Activated CD4-positive, alpha-beta T cell treated with anti-CD3 and anti-CD28 coated beads for 36 hours (primary cell): Measurements from ENCODE around the gene KCNMB2. TPM values are rescaled to one million over a fixed set of nuclear protein-coding genes. Genes with fewer than 3 reads are reported as not detected.

Experiments used
- ATAC-seq: fragments of 200-7000 bp; cut with Tn5 transposase; one replicate; pipeline ENCODE4 v1.10.0; 2021; ENCODE audit warnings: mild to moderate bottlenecking, moderate library complexity
- CTCF ChIA-PET: fragments of 350-600 bp; sonication (Branson Sonifier 250); formaldehyde crosslinking; loops from one replicate; lab custom pipeline; 2021; ENCODE audit warnings: antibody characterized with exemption; lab: Charles Lee
- POLR2A ChIA-PET: fragments of 350-600 bp; sonication (Branson Sonifier 250); formaldehyde crosslinking; loops from one replicate; lab custom pipeline; 2021; ENCODE audit warnings: antibody characterized with exemption, inconsistent platforms; lab: Charles Lee
- DNase-seq: peaks from one replicate; pipeline ENCODE4 v3.0.0-alpha.2; 2020
- H3K27ac Mint-ChIP-seq: one replicate; pipeline ENCODE4 v1.8.0; 2021; ENCODE audit warnings: mixed read lengths
- H3K27me3 Mint-ChIP-seq: one replicate; pipeline ENCODE4 v1.8.0; 2021; ENCODE audit warnings: mixed read lengths
- H3K36me3 Mint-ChIP-seq: one replicate; pipeline ENCODE4 v1.8.0; 2021; ENCODE audit warnings: low read depth, mixed read lengths
- H3K4me1 Mint-ChIP-seq: one replicate; pipeline ENCODE4 v1.8.0; 2021; ENCODE audit warnings: mixed read lengths
- H3K4me3 Mint-ChIP-seq: one replicate; pipeline ENCODE4 v1.8.0; 2021; ENCODE audit warnings: mild to moderate bottlenecking, moderate library complexity, mixed read lengths
- H3K9me3 Mint-ChIP-seq: one replicate; pipeline ENCODE4 v1.8.0; 2021; ENCODE audit warnings: low read depth, mixed read lengths
- intact Hi-C, 2 experiments: fragments of 100-400 bp; cut with DNase I in 1 of 2; cut with micrococcal nuclease in 1 of 2; formaldehyde crosslinking; loops; one replicate each; pipeline versions ENCODE4 v1.14.2 to v1.15.1; 2022 to 2024; cut with DNase I, micrococcal nuclease
- total RNA-seq, 2 experiments: library from RNA; stranded (reverse); gene quantifications; one replicate each; pipeline ENCODE4 v1.2.3, GENCODE V29; 2021

The KCNMB2 gene
- total RNA-seq, 2 experiments from 2014 or later, result not detected

DNA sequence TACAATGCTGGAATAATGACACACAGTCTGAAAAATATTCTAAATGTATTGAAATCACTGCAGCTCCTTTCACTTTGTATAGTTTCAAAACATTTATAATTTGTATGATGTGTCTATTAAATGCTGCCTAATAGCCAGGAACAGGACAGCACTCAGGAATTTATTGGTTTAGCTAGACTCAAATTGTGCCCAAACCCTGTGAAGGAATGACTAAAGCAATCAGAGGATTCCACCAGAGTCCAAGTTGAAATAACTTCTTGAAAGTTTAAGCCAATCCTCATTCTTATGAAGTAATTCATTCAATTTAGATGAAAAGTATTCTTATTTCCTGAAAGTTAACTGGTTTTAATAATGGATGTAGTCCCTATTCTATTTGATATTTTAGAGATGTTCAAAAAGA, 268.4 kb downstream of the KCNMB2 start:
- Mint-ChIP-seq H3K27me3 (no peaks in the 10 kb centered on the region), H3K27ac (no peak overlapping the region), H3K9me3 (no peaks in the 10 kb centered on the region), H3K4me3 (no peak overlapping the region), H3K36me3 (no peaks in the 10 kb centered on the region), H3K4me1 (no peaks in the 10 kb centered on the region)
- DNase-seq (no peak), ATAC-seq (no peak)
- ChIA-PET POLR2A (no interaction called here), CTCF (no interaction called here)
- intact Hi-C loops, result no loop called here

DNA sequence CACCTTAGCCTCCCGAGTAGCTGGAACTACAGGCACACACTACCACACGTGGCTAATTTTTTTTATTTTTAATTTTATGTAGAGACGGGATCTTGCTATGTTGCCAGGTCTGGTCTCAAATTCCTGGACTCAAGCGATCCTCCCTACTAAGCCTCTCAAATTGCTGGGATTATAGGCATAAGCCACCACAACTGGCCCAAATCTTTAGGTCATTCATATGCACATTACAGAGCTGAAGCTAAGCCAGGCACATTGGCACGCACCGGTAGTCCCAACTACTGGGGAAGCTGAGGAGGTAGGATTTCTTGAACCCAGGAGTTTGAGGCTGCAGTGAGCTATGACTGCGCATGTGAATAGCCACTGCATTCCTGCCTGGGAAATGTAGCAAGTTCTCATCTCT, 269.5 kb downstream of the KCNMB2 start:
- Mint-ChIP-seq H3K36me3 (no peaks in the 10 kb centered on the region), H3K27ac (no peak overlapping the region), H3K9me3 (no peaks in the 10 kb centered on the region), H3K4me3 (no peak overlapping the region), H3K27me3 (no peaks in the 10 kb centered on the region), H3K4me1 (no peaks in the 10 kb centered on the region)
- ATAC-seq (no peak), DNase-seq (no peak)
- ChIA-PET CTCF (interaction anchor here (1.0 kb wide), 1 partner anchor 11 kb away, joined by 4 read pairs; no protein-coding TSS in a partner anchor), POLR2A (no interaction called here)
- intact Hi-C loops, result no loop called here

DNA sequence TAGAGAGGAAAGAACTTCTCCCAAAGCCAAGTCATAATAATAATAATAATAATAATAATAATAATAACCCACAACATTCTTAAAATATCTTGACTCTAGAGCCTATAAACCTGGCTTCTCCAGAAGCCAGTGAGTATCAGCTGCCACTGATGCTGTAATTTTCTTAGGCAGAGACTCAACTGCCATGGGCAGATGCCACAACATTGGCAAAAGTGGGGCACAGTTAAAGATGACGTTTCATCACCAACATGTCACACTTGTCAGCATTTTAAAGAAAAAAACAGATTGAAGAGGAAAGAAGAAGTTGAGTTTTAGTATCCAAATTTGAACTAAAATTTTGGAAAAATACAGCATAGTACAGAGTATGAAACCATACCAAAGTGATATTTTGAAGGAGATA, 270.4 kb downstream of the KCNMB2 start:
- no peak overlapping the region for H3K27ac Mint-ChIP-seq
- H3K27me3 Mint-ChIP-seq, result no peaks in the 10 kb centered on the region
- no peak for DNase-seq
- POLR2A ChIA-PET, result no interaction called here
- H3K4me3 Mint-ChIP-seq, result no peak overlapping the region
- H3K9me3 Mint-ChIP-seq, result no peaks in the 10 kb centered on the region
- H3K4me1 Mint-ChIP-seq, result no peaks in the 10 kb centered on the region
- no peaks in the 10 kb centered on the region for H3K36me3 Mint-ChIP-seq
- intact Hi-C loops, result no loop called here
- CTCF ChIA-PET, result interaction anchor here (1.0 kb wide), 1 partner anchor 10 kb away, joined by 4 read pairs; no protein-coding TSS in a partner anchor
- no peak for ATAC-seq

DNA sequence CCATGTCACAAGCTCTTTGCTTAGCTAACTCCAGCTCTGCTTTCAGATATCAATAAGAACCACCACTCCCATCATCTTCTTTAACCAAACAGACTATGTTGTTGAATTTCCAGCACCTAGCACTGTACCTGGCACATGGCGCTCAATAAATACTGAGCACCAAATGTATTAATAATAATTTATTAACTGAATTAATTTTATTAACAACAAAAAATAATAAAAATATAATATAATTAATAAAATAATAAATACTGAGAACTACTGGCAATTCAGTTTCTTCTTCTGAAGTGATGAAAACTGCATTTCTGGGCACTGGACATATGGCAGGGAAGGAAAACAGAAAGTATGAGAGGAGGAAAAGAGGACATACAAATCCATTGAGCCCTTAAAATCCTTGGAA, 271.5 kb downstream of the KCNMB2 start:
- no peak for DNase-seq
- H3K9me3 Mint-ChIP-seq, result no peaks in the 10 kb centered on the region
- H3K36me3 Mint-ChIP-seq, result no peaks in the 10 kb centered on the region
- ChIA-PET POLR2A (no interaction called here), CTCF (no interaction called here)
- no peak overlapping the region for H3K4me3 Mint-ChIP-seq
- H3K27me3 Mint-ChIP-seq, result no peaks in the 10 kb centered on the region
- no peak for ATAC-seq
- no peaks in the 10 kb centered on the region for H3K4me1 Mint-ChIP-seq
- H3K27ac Mint-ChIP-seq, result no peak overlapping the region
- intact Hi-C loops, result no loop called here

DNA sequence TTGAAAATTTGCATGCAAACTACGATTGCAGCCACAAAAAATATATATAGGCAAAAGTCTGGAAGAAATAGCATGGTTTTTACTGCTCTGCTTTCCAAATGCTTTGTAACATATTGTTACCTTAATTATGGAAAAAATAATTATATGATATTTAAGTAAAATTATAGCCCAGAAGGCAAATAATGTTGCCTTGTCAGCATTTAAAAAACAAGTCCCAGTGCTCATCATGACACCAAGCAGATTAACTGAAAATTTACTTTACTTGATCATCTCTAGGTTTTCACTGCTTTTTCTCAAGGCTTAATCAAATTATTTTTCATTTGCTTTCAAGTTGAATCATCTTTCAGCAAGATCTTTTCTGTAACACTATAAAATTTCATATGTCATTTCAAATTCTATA, 272.5 kb downstream of the KCNMB2 start:
- ATAC-seq, result no peak
- H3K36me3 Mint-ChIP-seq, result no peaks in the 10 kb centered on the region
- DNase-seq, result no peak
- no peak overlapping the region for H3K4me3 Mint-ChIP-seq
- intact Hi-C loops, result no loop called here
- H3K9me3 Mint-ChIP-seq, result no peaks in the 10 kb centered on the region
- no peaks in the 10 kb centered on the region for H3K27me3 Mint-ChIP-seq
- CTCF ChIA-PET, result no interaction called here
- POLR2A ChIA-PET, result no interaction called here
- H3K4me1 Mint-ChIP-seq, result no peaks in the 10 kb centered on the region
- no peak overlapping the region for H3K27ac Mint-ChIP-seq

DNA sequence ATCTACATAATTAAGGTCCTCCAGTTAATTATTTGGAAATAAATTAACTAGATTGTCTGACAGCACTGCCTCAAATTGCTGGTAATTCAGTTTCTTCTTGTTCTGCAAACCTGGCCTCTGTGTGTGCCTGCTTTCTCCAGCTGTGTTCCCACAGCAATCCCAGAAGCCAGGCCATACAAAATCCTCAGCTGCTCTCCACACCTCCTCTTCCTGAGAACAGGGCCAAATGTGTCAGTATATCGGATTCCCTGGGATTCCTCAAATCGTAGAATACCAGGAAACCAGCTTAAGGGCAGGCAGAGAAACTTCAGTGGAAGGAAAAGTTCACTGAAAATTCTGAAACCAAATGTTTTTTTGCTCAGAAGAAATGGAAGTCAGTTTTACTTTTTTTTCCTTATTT, 273.9 kb downstream of the KCNMB2 start:
- ATAC-seq, result no peak
- CTCF ChIA-PET, result no interaction called here

DNA sequence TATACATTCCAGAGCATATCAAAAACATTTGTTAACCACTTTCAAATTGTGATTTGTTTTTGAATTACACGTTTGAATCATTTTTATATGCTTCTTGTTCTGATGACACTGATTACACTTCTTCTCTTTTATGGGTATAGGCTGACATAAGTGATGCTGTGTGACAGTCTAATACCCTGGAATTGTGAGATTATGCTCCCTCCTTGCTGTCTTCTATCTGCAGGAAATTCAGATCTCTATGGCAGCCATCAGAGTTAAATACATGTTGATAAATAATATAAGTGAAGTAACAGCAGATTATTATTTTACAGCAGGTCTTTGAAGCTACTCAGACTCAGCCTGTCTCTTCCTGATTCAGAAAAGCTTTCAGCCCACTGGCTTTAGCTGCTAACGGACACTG, 286.5 kb downstream of the KCNMB2 start:
- ChIA-PET POLR2A (no interaction called here), CTCF (no interaction called here)
- H3K36me3 Mint-ChIP-seq, result no peaks in the 10 kb centered on the region
- peaks cover 5% of the 10 kb centered on the region for H3K27me3 Mint-ChIP-seq
- no peaks in the 10 kb centered on the region for H3K9me3 Mint-ChIP-seq
- no peak for DNase-seq
- H3K4me3 Mint-ChIP-seq, result no peak overlapping the region
- H3K4me1 Mint-ChIP-seq, result no peaks in the 10 kb centered on the region
- H3K27ac Mint-ChIP-seq, result no peak overlapping the region
- intact Hi-C loops, result no loop called here
- no peak for ATAC-seq

More for the DNA sequence above, 273.9 kb downstream of the KCNMB2 start:
- no peaks in the 10 kb centered on the region for H3K4me1 Mint-ChIP-seq
- POLR2A ChIA-PET, result no interaction called here
- intact Hi-C loops, result no loop called here
- H3K36me3 Mint-ChIP-seq, result no peaks in the 10 kb centered on the region
- no peaks in the 10 kb centered on the region for H3K27me3 Mint-ChIP-seq
- H3K9me3 Mint-ChIP-seq, result no peaks in the 10 kb centered on the region
- no peak overlapping the region for H3K27ac Mint-ChIP-seq
- no peak for DNase-seq
- no peak overlapping the region for H3K4me3 Mint-ChIP-seq

DNA sequence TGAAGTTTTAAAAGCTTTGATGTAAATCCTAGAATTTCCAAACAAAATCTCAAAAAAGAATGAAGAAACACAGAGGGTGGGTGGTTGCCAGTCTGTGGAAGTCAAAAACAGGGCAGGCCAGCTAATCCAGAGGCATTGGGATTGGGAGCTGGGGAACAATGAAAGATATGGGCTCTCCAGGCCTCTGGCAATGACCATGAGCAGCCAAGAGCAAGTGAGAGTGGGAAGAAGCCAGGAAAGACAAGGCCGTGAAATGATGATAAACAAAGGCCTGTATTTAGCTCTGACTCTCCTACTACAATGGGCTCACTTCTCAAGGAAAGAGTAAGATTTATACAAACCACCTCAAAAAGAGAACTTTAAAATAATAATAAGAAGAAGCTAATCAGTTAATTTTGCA, 286.9 kb downstream of the KCNMB2 start:
- ATAC-seq (no peak), DNase-seq (no peak)
- no peak overlapping the region for H3K27ac Mint-ChIP-seq
- H3K36me3 Mint-ChIP-seq, result no peaks in the 10 kb centered on the region
- intact Hi-C loops, result no loop called here
- POLR2A ChIA-PET, result no interaction called here
- no peaks in the 10 kb centered on the region for H3K9me3 Mint-ChIP-seq
- H3K27me3 Mint-ChIP-seq, result peaks cover 5% of the 10 kb centered on the region
- H3K4me1 Mint-ChIP-seq, result no peaks in the 10 kb centered on the region
- no peak overlapping the region for H3K4me3 Mint-ChIP-seq
- CTCF ChIA-PET, result interaction anchor here (0.6 kb wide), 1 partner anchor 1247 kb away, joined by 3 read pairs; no protein-coding TSS in a partner anchor

DNA sequence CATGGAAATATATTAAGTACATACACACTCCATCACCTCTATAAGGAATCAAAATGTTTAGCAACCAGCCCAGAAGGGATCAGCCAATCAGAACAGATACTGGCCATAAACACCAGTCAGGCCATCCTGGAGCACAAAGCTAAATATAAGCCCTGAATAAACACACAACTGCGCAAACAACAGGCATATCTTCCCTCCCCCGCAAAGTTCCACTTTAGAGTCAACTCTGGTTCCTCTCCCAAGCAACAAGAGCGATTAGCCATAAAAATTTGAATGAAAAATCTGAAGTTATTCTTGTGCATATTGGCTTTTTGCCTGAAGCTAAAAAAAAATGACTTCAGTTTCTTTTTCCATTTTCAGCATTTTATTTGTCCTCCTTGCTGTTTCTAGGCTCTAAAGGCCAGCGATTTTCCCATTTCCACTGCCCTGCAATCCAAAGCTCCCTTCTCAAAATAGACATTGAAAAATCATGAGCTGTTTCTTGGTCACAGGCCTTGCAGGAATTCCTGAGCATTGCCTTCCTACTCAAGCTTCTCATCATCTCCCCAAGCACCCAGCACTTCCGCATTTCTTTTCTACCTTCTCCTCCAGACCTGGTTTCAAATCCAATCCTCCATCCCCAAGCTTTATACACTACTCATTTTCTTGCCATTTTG, 287.5 kb downstream of the KCNMB2 start:
- Mint-ChIP-seq H3K27ac (no peak overlapping the region), H3K4me3 (no peak overlapping the region), H3K4me1 (no peaks in the 10 kb centered on the region), H3K36me3 (no peaks in the 10 kb centered on the region), H3K9me3 (no peaks in the 10 kb centered on the region), H3K27me3 (peaks cover 4% of the 10 kb centered on the region)
- DNase-seq (no peak), ATAC-seq (no peak)
- ChIA-PET CTCF (interaction anchor here (0.6 kb wide), 1 partner anchor 1246 kb away, joined by 3 read pairs; no protein-coding TSS in a partner anchor), POLR2A (interaction anchor here (0.6 kb wide), 1 partner anchor 609 kb away, joined by 5 read pairs; no protein-coding TSS in a partner anchor)
- intact Hi-C loops, result no loop called here

DNA sequence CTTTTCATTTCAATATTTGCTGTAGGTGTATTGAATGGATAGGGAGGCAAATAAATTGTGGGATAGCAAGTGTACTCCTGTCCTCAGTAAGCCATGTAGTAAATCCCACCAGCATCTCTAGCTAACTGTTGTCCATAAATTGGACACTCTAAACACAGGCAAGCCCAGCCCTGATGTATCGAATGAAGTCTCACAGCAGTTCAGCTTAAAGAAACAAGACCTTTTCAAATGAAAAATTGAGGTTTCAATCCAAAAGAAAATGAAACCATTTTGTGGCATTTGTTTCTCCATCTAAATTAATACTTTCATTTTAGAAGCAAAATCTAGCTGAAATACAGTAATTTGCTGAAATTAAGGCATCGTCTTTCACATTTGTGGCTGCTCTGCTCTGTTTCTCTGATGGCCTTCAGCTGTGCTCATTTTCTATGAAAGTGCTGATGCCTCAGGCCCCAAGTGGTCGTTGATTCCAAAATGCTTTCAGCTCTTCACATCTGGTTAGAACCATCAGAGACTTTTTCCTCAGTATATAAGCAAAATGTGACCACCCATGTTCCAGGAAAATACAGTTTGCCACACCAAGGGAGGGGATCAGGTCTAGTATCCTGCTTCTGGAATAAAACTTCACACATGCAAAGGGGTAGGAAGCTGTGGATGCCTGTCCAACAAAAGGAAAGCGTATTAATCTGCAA, 290.3 kb downstream of the KCNMB2 start:
- no peak for ATAC-seq
- POLR2A ChIA-PET, result no interaction called here

DNA sequence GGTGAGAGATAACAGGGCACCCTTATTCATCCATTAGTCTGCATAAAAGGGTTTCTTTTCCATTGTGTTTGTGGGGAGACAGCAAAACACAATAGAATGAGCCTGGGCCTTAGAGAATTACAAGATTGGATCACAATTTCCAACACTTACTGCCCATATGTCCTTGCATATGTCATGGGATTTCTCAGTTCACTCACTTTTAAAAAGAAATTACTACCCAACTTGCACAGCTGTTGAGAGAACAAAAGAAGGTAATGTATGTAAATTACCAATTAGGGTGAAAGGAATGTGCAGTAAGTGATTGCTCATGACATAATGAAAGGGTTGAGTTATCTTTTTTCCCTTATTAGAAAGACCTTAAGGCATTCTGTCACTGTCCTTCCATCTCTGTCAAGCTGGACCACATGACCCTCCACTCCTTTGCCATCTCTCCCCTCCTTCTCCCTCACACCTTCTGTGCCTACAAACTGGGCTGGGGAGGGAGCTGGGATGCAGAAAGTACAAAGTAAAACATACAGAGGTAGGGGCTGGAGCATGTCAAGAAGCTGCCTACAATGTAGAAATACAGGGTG, 291.1 kb downstream of the KCNMB2 start:
- CTCF ChIA-PET, result interaction anchor here (1.5 kb wide), 1 partner anchor 15 kb away, joined by 6 read pairs; no protein-coding TSS in a partner anchor
- H3K27ac Mint-ChIP-seq, result no peak overlapping the region
- H3K36me3 Mint-ChIP-seq, result no peaks in the 10 kb centered on the region
- peaks cover 5% of the 10 kb centered on the region for H3K27me3 Mint-ChIP-seq
- POLR2A ChIA-PET, result no interaction called here
- H3K4me3 Mint-ChIP-seq, result no peak overlapping the region
- DNase-seq, result no peak
- no peak for ATAC-seq
- intact Hi-C loops, result no loop called here
- H3K9me3 Mint-ChIP-seq, result no peaks in the 10 kb centered on the region
- H3K4me1 Mint-ChIP-seq, result no peaks in the 10 kb centered on the region

More for the DNA sequence above, 290.3 kb downstream of the KCNMB2 start:
- no peak overlapping the region for H3K27ac Mint-ChIP-seq
- no peak overlapping the region for H3K4me3 Mint-ChIP-seq
- H3K36me3 Mint-ChIP-seq, result no peaks in the 10 kb centered on the region
- H3K27me3 Mint-ChIP-seq, result peaks cover 5% of the 10 kb centered on the region
- CTCF ChIA-PET, result no interaction called here
- intact Hi-C loops, result no loop called here
- H3K4me1 Mint-ChIP-seq, result no peaks in the 10 kb centered on the region
- no peaks in the 10 kb centered on the region for H3K9me3 Mint-ChIP-seq
- DNase-seq, result no peak

DNA sequence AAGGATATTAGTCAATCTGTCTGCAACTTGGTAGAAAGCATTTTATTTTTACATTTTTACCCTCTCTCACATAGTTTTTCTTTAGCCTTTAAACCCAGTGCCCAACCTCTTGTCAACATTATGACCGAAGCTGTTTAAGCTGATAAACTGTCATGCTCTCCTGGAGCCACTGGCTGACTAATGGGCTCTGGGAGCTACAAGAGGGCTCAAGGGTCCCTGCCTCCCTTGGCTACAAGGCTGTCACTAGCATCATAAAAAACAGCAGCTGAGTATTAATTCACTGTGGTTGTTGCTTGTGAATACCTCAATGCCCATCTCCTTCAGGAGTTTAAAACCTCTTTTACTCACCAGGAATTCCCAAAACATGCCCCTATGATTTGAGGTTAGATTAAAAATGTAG, 297.5 kb downstream of the KCNMB2 start:
- Mint-ChIP-seq H3K27ac (no peak overlapping the region), H3K4me1 (no peaks in the 10 kb centered on the region), H3K36me3 (no peaks in the 10 kb centered on the region), H3K4me3 (no peak overlapping the region), H3K9me3 (no peaks in the 10 kb centered on the region), H3K27me3 (peaks cover 3% of the 10 kb centered on the region)
- DNase-seq, result no peak
- POLR2A ChIA-PET, result no interaction called here
- ATAC-seq, result no peak
- CTCF ChIA-PET, result interaction anchor here (0.6 to 1.1 kb wide), 2 partner anchors 45 to 415 kb away, joined by 3 read pairs; no protein-coding TSS in a partner anchor
- intact Hi-C loops, result no loop called here
